HG03108 (cell line): ENCODE data around the gene FOXD2.
"Not testable (repeated sequence)": the region's sequence is repeated elsewhere in the genome, so short reads cannot be mapped to it uniquely, and the experiment has no call there.

ENCODE experiments used
- ATAC-seq: cut with Tn5 transposase; IDR thresholded peaks from one replicate; pipeline ENCODE4 v1.9.1; 2021; ENCODE audit warnings: moderate library complexity; ENCODE audit not compliant: unreplicated experiment

FOXD2 gene

GRCh38 chr1:47439017-47439818, 1.4 kb downstream of the FOXD2 start:
- no peak for ATAC-seq

GRCh38 chr1:47439819-47440598, 2.2 kb downstream of the FOXD2 start:
- ATAC-seq: no peak

GRCh38 chr1:47440599-47441081, 2.8 kb downstream of the FOXD2 start:
- no peak for ATAC-seq

GRCh38 chr1:47441450-47442106, 3.7 kb downstream of the FOXD2 start:
- no peak for ATAC-seq

GRCh38 chr1:47442202-47442601, 4.4 kb downstream of the FOXD2 start:
- no peak for ATAC-seq

- ATAC-seq: no peak
Observed at GRCh38 chr1:47442842-47443529, 5.1 kb downstream of the FOXD2 start.

GRCh38 chr1:47443530-47444296, 5.9 kb downstream of the FOXD2 start:
- no peak for ATAC-seq

- no peak for ATAC-seq
Observed at GRCh38 chr1:47444297-47444561, 6.4 kb downstream of the FOXD2 start.

- no peak for ATAC-seq
Observed at GRCh38 chr1:47444562-47445465, 7.0 kb downstream of the FOXD2 start.

- no peak for ATAC-seq
Observed at GRCh38 chr1:47445823-47446550, 8.1 kb downstream of the FOXD2 start.

- no peak for ATAC-seq
Observed at GRCh38 chr1:47448462-47449222, 10.8 kb downstream of the FOXD2 start.

- ATAC-seq: no peak
Observed at GRCh38 chr1:47449822-47450552, 12.1 kb downstream of the FOXD2 start.

- no peak for ATAC-seq
Observed at GRCh38 chr1:47450606-47451005, 12.8 kb downstream of the FOXD2 start.

- no peak for ATAC-seq
Observed at GRCh38 chr1:47452426-47452825, 14.6 kb downstream of the FOXD2 start.

GRCh38 chr1:47453910-47454309, 16.1 kb downstream of the FOXD2 start:
- ATAC-seq: not testable (repeated sequence)

- no peak for ATAC-seq
Observed at GRCh38 chr1:47456250-47456649, 18.4 kb downstream of the FOXD2 start.

GRCh38 chr1:47457547-47457946, 19.7 kb downstream of the FOXD2 start:
- not testable (repeated sequence) for ATAC-seq
